DOHH2 (cell line): ENCODE measurements around the gene CSMD2.

Experiments
- H3F3A ChIP-seq: fragments of 200-600 bp; sonication (generic), shearing (Covaris generic); 2 replicates; pipeline ENCODE4 v1.6.0; 2016; ENCODE audit warnings: antibody characterized with exemption, mild to moderate bottlenecking; ENCODE audit not compliant: control insufficient read depth, insufficient read depth
- H3K27ac ChIP-seq: fragments of 200-600 bp; sonication (generic); 2 replicates; pipeline ENCODE4 v1.5.1; 2014; ENCODE audit warnings: low read depth, mild to moderate bottlenecking, low read length, moderate library complexity
- H3K27me3 ChIP-seq: fragments of 200-600 bp; sonication (generic); 2 replicates; pipeline ENCODE4 v1.6.1; 2014; ENCODE audit warnings: mild to moderate bottlenecking, low read length, mixed read lengths; ENCODE audit not compliant: control insufficient read depth
- H3K36me3 ChIP-seq: fragments of 200-600 bp; sonication (generic); 2 replicates; pipeline ENCODE4 v1.6.1; 2014; ENCODE audit warnings: mild to moderate bottlenecking, low read length, moderate library complexity, mixed read lengths; ENCODE audit not compliant: control insufficient read depth
- H3K4me1 ChIP-seq: fragments of 200-600 bp; sonication (generic); 2 replicates; pipeline ENCODE4 v1.6.1; 2014; ENCODE audit warnings: mild to moderate bottlenecking, low read length, mixed read lengths; ENCODE audit not compliant: control insufficient read depth
- H3K4me2 ChIP-seq: fragments of 200-600 bp; sonication (generic); 2 replicates; pipeline ENCODE4 v1.6.0; 2014; ENCODE audit warnings: mild to moderate bottlenecking, low read length, moderate library complexity
- H3K4me3 ChIP-seq: fragments of 200-600 bp; sonication (generic); 2 replicates; pipeline ENCODE4 v1.5.1; 2014; ENCODE audit warnings: mild to moderate bottlenecking, low read length, mixed read lengths
- H3K79me2 ChIP-seq: fragments of 200-600 bp; sonication (generic); 2 replicates; pipeline ENCODE4 v1.6.1; 2014; ENCODE audit warnings: mild to moderate bottlenecking, low read length, mixed read lengths; ENCODE audit not compliant: control insufficient read depth
- H3K9me2 ChIP-seq: fragments of 200-600 bp; sonication (generic); replicated peaks from 2 replicates; pipeline ENCODE4 v1.6.1; 2014; ENCODE audit warnings: mild to moderate bottlenecking, low read length, mixed read lengths; ENCODE audit not compliant: control insufficient read depth
- H3K9me3 ChIP-seq: fragments of 200-600 bp; sonication (generic); 2 replicates; pipeline ENCODE4 v1.6.1; 2014; ENCODE audit warnings: antibody characterized with exemption, low read length, mixed read lengths; ENCODE audit not compliant: control insufficient read depth, insufficient read depth
- H4K20me1 ChIP-seq: fragments of 200-600 bp; sonication (generic); 2 replicates; pipeline ENCODE4 v1.6.0; 2014; ENCODE audit warnings: low read depth, mild to moderate bottlenecking, antibody characterized with exemption, low read length, moderate library complexity; ENCODE audit not compliant: control insufficient read depth, insufficient read depth
- CTCF ChIP-seq: fragments of 200-600 bp; sonication (generic); IDR thresholded peaks from one replicate; pipeline ENCODE4 v1.5.1; 2014; ENCODE audit warnings: antibody characterized with exemption, mild to moderate bottlenecking, low read depth, low read length; ENCODE audit not compliant: poor library complexity, severe bottlenecking
- EZH2phosphoT487 ChIP-seq: fragments of 200-600 bp; sonication (generic); IDR thresholded peaks from 2 replicates; pipeline ENCODE4 v1.6.1; 2017; ENCODE audit warnings: borderline replicate concordance, mild to moderate bottlenecking, antibody characterized with exemption, low read length, moderate library complexity, mixed read lengths

CSMD2 gene

GRCh38 chr1:33866281-33866680 lies 298.7 kb downstream of the CSMD2 start:
- H3K27me3 ChIP-seq: no peaks in the 10 kb centered on the region

GRCh38 chr1:33864460-33865389 lies 300.3 kb downstream of the CSMD2 start:
- no peaks in the 10 kb centered on the region for H3K27me3 ChIP-seq
- H3F3A ChIP-seq: no peaks in the 10 kb centered on the region
- H3K4me2 ChIP-seq: no peak overlapping the region
- no peaks in the 10 kb centered on the region for H3K9me2 ChIP-seq
- TF ChIP-seq EZH2phosphoT487 (no peak), CTCF (no peak)
- H3K27ac ChIP-seq: no peak overlapping the region
- no peak overlapping the region for H3K4me3 ChIP-seq
- no peaks in the 10 kb centered on the region for H3K79me2 ChIP-seq
- H3K9me3 ChIP-seq: no peaks in the 10 kb centered on the region
- H4K20me1 ChIP-seq: no peaks in the 10 kb centered on the region
- no peaks in the 10 kb centered on the region for H3K4me1 ChIP-seq
- no peaks in the 10 kb centered on the region for H3K36me3 ChIP-seq

More at GRCh38 chr1:33866281-33866680, 298.7 kb downstream of the CSMD2 start:
- Histone ChIP-seq H3K9me3 (no peaks in the 10 kb centered on the region), H3K36me3 (no peaks in the 10 kb centered on the region), H3K4me2 (no peak overlapping the region), H3K79me2 (no peaks in the 10 kb centered on the region), H4K20me1 (no peaks in the 10 kb centered on the region), H3K27ac (no peak overlapping the region), H3K4me3 (no peak overlapping the region), H3F3A (no peaks in the 10 kb centered on the region), H3K4me1 (no peaks in the 10 kb centered on the region), H3K9me2 (no peaks in the 10 kb centered on the region)
- TF ChIP-seq EZH2phosphoT487 (no peak), CTCF (no peak)

GRCh38 chr1:33863779-33864178 lies 301.3 kb downstream of the CSMD2 start, which contains the start of gene HMGB4:
TSS of gene HMGB4 (plus strand) at chr1:33864079. CDS start at chr1:33864192, 113 bp downstream.
- TF ChIP-seq EZH2phosphoT487: no peak
- no peak for TF ChIP-seq CTCF
- Histone ChIP-seq H3K9me2 (no peaks in the 10 kb centered on the region), H3K36me3 (no peaks in the 10 kb centered on the region)

More at GRCh38 chr1:33863779-33864178, 301.3 kb downstream of the CSMD2 start, which contains the start of gene HMGB4:
- Histone ChIP-seq H3K4me2 (no peak within 1 kb of the TSS), H3K27me3 (no peaks in the 10 kb centered on the region), H3K9me3 (no peaks in the 10 kb centered on the region), H3K27ac (no peak within 1 kb of the TSS), H3F3A (no peaks in the 10 kb centered on the region), H3K4me3 (no peak within 1 kb of the TSS), H3K4me1 (no peaks in the 10 kb centered on the region), H3K79me2 (no peaks in the 10 kb centered on the region), H4K20me1 (no peaks in the 10 kb centered on the region)
